ENCODE measurements around the gene CDHR2. TPM values are rescaled to one million over a fixed set of nuclear protein-coding genes. Genes with fewer than 3 reads are reported as not detected.

Gene CDHR2
- total and polyA plus RNA-seq, 2 of the 13 experiments (the other 11 are each of a cell fraction or from before 2014, with no cell fraction given) = 17.9 to 20.9 TPM

- TF ChIP-seq ZNF326 (CRISPR knock-in tag; IDR thresholded peaks at IDR 0.05; ENCODE audit: borderline replicate concordance) (no peak), NFE2 (CRISPR knock-in tag; IDR thresholded peaks at IDR 0.05) (peak; percentile 57), PHF20 (CRISPR knock-in tag; IDR thresholded peaks at IDR 0.05) (no peak), PAF1 (CRISPR knock-in tag; IDR thresholded peaks at IDR 0.05) (no peak), HNF4G (IDR thresholded peaks at IDR 0.05; ENCODE audit: borderline replicate concordance, low read depth, low read length) (no peak), HNF4G (CRISPR knock-in tag; IDR thresholded peaks at IDR 0.05; ENCODE audit: borderline replicate concordance, low read depth) (no peak), ZBTB37 (CRISPR knock-in tag; IDR thresholded peaks at IDR 0.05) (no peak), ZSCAN9 (CRISPR knock-in tag; IDR thresholded peaks at IDR 0.05; ENCODE audit: borderline replicate concordance) (peak; percentile 95), RXRB (CRISPR knock-in tag; IDR thresholded peaks at IDR 0.05; ENCODE audit: borderline replicate concordance) (peak; percentile 51; the same call in 1 of the 2 replicates), ZNF597 (CRISPR knock-in tag; IDR thresholded peaks at IDR 0.05) (no peak), ZNF296 (CRISPR knock-in tag; conservative IDR thresholded peaks at IDR 0.05) (no peak), ZNF768 (CRISPR knock-in tag; IDR thresholded peaks at IDR 0.05) (no peak), ZNF253 (CRISPR knock-in tag; IDR thresholded peaks at IDR 0.05; ENCODE audit: borderline replicate concordance) (0 out of 2 replicates have a peak, but pooled peaks have one; percentile 40), ZNF749 (CRISPR knock-in tag; IDR thresholded peaks at IDR 0.05; ENCODE audit: borderline replicate concordance) (0 out of 2 replicates have a peak, but pooled peaks have one; percentile 58), YEATS4 (CRISPR knock-in tag; IDR thresholded peaks at IDR 0.05; ENCODE audit: borderline replicate concordance) (no peak), NFKBIZ (CRISPR knock-in tag; IDR thresholded peaks at IDR 0.05) (0 out of 2 replicates have a peak, but pooled peaks have one; percentile 56), HMG20A (CRISPR knock-in tag; IDR thresholded peaks at IDR 0.05; ENCODE audit: borderline replicate concordance) (no peak), ZFY (CRISPR knock-in tag; IDR thresholded peaks at IDR 0.05) (no peak), ZNF24 (IDR thresholded peaks at IDR 0.05) (no peak), FOXA3 (CRISPR knock-in tag; IDR thresholded peaks at IDR 0.05) (peak; percentile 38; the same call in 1 of the 2 replicates), STAT5B (CRISPR knock-in tag; IDR thresholded peaks at IDR 0.05) (0 out of 2 replicates have a peak, but pooled peaks have one; percentile 77), MTA3 (CRISPR knock-in tag; IDR thresholded peaks at IDR 0.05) (no peak), SYNCRIP (IDR thresholded peaks at IDR 0.05; ENCODE audit: insufficient read depth, low read depth, low read length) (no peak)
- TF ChIP-seq, protein P1, sequence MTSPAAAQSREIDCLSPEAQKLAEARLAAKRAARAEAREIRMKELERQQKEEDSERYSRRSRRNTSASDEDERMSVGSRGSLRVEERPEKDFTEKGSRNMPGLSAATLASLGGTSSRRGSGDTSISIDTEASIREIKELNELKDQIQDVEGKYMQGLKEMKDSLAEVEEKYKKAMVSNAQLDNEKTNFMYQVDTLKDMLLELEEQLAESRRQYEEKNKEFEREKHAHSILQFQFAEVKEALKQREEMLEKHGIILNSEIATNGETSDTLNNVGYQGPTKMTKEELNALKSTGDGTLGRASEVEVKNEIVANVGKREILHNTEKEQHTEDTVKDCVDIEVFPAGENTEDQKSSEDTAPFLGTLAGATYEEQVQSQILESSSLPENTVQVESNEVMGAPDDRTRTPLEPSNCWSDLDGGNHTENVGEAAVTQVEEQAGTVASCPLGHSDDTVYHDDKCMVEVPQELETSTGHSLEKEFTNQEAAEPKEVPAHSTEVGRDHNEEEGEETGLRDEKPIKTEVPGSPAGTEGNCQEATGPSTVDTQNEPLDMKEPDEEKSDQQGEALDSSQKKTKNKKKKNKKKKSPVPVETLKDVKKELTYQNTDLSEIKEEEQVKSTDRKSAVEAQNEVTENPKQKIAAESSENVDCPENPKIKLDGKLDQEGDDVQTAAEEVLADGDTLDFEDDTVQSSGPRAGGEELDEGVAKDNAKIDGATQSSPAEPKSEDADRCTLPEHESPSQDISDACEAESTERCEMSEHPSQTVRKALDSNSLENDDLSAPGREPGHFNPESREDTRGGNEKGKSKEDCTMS (CRISPR knock-in tag; conservative IDR thresholded peaks at IDR 0.05) = no peak; the same call in 1 of the 2 replicates
- TF ChIP-seq, protein P2, sequence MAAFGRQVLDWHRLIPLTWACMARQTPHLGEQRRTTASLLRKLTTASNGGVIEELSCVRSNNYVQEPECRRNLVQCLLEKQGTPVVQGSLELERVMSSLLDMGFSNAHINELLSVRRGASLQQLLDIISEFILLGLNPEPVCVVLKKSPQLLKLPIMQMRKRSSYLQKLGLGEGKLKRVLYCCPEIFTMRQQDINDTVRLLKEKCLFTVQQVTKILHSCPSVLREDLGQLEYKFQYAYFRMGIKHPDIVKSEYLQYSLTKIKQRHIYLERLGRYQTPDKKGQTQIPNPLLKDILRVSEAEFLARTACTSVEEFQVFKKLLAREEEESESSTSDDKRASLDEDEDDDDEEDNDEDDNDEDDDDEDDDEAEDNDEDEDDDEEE (CRISPR knock-in tag; IDR thresholded peaks at IDR 0.05) = no peak
- TF ChIP-seq, protein P3, sequence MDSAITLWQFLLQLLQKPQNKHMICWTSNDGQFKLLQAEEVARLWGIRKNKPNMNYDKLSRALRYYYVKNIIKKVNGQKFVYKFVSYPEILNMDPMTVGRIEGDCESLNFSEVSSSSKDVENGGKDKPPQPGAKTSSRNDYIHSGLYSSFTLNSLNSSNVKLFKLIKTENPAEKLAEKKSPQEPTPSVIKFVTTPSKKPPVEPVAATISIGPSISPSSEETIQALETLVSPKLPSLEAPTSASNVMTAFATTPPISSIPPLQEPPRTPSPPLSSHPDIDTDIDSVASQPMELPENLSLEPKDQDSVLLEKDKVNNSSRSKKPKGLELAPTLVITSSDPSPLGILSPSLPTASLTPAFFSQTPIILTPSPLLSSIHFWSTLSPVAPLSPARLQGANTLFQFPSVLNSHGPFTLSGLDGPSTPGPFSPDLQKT (CRISPR knock-in tag; IDR thresholded peaks at IDR 0.05; ENCODE audit: borderline replicate concordance) = no peak
Observed at GRCh38 chr5:176611435-176611834, 62.3 kb downstream of the CDHR2 start (continued).

Measured in HepG2 (cell line).